Fibroblast of upper back skin (primary cell): ENCODE measurements around the gene RPL35.
A peak's percentile ranks its signal among the peaks of the same experiment; 100 is the strongest.
"Not testable (repeated sequence)": the region's sequence is repeated elsewhere in the genome, so short reads cannot be mapped to it uniquely, and the experiment has no call there.

Experiments used
- DNase-seq: peaks from one replicate; pipeline ENCODE4 v3.0.0-alpha.2; 2013

The RPL35 gene

DNA sequence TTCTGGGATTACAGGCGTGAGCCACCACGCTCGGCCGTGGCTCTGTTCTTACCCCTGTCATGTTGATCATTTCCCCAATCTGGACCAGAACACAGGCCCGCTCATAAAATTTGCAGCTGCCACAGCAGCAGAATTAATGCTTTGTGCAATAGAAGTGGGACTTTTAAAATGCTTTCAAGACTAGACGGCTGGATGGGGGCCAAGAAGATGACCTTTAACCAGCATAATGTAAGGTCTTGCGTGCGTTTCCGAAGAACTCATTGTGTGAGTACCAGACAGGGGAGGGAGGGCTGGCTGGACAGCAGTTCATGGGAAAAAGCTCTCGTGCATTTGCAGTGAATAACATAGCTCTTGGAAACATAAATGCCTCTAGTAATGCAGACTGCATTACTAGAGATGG, 12.0 kb downstream of the RPL35 start:
- DNase-seq, result peak; percentile 74

- no peak for DNase-seq
Measured at GRCh38 chr9:124846969-124847368, 14.8 kb downstream of the RPL35 start.

DNA sequence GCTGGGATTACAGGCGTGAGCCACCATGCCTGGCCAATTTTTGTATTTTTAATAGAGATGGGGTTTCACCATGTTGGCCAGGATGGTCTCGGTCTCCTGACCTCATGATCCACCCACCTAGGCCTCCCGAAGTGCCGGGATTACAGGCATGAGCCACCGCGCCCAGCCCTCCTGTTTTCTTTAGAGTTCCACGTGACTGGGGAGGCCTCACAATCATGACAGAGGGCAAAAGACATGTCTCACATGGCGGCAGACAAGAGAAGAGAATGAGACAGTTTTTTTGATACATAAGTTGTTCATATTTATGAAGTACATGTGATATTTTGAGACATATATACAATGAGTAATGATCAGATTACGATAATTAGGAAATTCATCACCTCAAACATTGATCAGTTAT, 15.3 kb downstream of the RPL35 start:
- not testable (repeated sequence) for DNase-seq

DNA sequence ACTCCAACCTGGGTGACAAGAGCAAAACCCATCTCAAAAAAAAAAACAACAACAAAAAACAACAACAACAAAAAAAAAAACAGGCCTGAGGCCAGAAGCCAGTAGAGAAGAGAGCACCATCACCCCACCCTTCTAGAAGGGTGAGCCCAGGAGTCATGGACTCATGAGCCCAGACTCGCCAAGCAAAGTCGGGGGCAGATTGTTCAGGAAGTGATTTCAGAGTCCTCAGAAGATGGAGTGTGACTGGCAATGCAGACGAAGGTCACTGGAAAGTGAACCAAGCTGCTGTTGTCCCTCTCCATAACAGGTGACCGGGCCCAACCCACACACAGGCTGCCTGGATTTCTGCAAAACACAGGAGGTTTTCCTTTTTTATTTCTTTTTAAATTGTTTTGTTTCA, 17.5 kb downstream of the RPL35 start:
- DNase-seq, result no peak

DNA sequence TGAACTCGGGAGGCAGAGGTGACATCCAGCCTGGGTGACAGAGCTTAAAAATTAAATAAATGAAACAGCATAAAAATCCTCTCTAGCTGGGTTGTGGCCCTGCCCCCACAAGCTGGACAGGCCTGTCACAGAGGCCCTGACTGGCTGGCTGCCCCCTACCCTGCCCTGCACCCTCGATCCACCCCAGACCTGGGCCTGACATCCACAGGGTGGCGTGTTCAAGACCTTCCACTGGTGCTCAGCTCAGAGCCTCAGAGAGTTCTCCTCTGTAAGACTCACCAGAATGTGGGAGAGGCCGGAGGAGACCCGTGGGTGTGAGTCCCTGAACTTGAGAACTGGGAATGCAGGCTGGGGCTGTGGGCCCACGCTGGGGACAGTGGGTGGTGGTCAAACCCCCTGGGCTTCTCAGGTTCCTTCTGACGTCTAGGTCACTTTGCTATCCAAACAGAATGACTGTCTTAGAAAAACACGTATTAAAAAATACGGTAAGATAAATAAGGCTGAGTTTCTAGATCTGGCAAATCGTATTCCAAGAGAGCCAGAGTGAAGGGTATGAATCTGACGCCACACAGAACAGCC, 18.2 kb downstream of the RPL35 start:
- DNase-seq, result no peak

- no peak for DNase-seq
Measured at GRCh38 chr9:124841075-124841821, 20.5 kb downstream of the RPL35 start.

DNA sequence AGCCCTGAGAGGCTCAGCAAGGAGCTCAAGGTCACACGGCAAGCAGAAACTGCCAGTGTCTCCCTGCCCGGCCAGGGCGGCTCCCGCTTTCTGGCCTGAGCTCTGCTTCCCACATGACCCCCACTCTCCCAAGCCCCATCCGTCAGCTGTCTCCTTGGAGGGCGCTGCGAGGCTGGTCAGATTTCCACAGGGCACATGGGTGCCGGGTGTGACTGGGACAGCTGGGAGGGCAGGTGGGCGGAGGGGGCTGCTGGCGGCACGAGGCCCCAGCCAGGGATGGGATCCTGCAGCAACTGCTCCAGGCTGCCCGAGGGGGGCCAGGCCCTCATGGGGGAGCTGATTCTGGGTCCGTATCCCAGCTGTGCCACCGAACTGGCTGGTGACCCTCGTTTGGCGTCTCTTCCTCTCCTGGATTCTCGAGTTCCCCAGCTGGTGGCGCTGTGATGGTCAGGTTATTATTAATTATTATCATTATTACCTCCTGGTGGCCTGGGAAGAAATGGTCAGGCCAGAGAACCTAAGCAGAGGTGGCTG, 21.4 kb downstream of the RPL35 start:
- no peak for DNase-seq

- DNase-seq, result no peak
Measured at GRCh38 chr9:124839612-124840299, 22.0 kb downstream of the RPL35 start.

DNA sequence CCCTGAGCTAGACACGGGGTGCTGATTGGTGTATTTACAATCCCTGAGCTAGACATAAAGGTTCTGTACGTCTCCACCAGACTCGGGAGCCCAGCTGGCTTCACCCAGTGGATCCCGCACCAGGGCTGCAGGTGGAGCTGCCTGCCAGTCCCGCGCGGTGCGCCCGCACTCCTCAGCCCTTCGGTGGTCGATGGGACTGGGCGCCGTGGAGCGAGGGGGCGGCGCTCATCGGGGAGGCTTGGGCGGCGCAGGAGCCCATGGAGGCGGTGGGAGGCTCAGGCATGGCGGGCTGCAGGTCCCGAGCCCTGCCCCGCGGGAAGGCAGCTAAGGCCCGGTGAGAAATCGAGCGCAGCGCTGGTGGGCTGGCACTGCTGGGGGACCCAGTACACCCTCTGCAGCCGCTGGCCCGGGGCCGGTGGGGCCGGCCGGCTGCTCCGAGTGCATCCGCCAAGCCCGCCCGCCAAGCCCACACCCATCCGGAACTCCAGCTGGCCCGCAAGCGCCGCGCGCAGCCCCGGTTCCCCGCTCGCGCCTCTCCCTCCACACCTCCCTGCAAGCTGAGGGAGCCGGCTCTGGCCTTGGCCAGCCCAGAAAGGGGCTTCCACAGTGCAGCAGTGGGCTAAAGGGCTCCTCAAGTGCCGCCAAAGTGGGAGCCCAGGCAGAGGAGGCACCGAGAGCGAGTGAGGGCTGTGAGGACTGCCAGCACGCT, 23.0 kb downstream of the RPL35 start:
- DNase-seq, result not testable (repeated sequence)

DNA sequence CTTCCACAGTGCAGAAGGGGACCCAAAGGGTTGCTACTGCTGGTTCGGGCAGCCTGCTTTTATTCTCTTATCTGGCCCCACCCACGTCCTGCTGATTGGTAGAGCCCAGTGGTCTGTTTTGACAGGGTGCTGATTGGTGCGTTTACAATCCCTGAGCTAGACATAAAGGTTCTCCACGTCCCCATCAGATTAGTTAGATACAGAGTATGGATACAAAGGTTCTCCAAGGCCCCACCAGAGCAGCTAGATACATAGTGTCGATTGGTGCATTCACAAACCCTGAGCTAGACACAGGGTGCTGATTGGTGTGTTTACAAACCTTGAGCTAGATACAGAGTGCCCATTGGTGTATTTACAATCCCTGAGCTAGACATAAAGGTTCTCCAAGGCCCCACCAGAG, 23.6 kb downstream of the RPL35 start:
- not testable (repeated sequence) for DNase-seq

- peak; percentile 87 for DNase-seq
Measured at GRCh38 chr9:124835026-124835557, 26.7 kb downstream of the RPL35 start.

DNA sequence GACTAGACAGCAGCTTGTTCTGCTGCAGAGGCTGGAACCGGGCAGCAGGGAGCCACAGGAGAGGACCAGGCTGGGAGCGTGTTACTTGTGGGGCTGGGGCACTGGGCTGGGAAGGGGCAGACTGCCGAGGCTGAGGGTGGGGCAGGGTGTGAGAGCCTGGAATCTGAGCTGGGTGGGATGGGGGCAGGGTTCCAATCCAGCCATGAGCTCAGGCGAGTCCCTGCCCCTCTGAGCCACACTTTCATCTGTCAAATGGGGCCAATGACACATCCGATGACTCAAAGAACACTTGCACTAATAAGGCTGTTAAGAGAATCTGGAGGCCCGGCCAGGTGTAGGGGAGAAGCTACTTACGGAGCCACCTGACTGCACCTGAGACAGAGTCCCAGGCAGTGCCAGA, 27.2 kb downstream of the RPL35 start:
- DNase-seq, result peak; percentile 61

- DNase-seq, result no peak
Measured at GRCh38 chr9:124831642-124832364, 30.0 kb downstream of the RPL35 start.

- DNase-seq, result no peak
Measured at GRCh38 chr9:124830593-124830992, 31.2 kb downstream of the RPL35 start.

- DNase-seq, result no peak
Measured at GRCh38 chr9:124829334-124829669, 32.5 kb downstream of the RPL35 start.

DNA sequence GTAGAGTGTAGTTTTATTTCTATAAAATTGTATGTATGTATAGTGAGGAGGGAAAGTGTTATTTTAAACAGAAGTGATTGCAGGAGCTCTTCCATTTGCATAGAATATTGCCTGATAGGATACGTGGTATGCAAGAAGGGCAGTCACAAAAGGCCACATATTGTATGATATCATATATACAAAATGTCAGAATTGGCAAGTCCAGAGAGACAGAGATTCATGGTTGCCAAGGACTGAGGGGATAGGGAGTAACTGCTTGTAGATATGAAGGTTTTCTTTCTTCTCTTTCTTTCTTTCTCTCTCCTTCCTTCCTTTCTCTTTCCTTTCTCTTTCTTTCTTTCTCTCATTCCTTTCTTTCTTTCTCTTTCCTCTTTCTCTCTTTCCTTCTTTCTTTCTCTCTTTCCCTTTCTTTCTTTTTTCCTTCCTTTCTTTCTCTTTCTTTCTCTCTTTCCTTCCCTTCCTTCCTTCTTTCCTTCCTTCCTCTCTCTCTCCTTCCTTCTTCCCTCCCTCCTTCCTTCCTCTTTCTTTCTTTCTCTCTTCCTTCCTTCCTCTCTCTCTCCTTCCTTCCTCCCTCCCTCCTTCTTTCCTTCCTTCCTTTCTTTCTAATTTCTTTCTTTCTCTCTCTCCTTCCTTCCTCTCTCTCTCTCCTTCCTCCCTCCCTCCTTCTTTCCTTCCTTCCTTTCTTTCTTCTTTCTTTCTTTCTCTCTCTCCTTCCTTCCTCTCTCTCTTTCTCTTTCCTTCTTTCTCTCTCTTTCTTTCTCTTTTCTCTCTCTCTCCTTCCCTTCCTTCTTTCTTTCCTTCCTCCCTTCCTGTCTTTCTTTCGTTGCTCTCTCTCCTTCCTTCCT, 33.0 kb downstream of the RPL35 start:
- no peak for DNase-seq

GRCh38 chr9:124820698-124821623, 40.8 kb downstream of the RPL35 start:
- DNase-seq, result no peak

DNA sequence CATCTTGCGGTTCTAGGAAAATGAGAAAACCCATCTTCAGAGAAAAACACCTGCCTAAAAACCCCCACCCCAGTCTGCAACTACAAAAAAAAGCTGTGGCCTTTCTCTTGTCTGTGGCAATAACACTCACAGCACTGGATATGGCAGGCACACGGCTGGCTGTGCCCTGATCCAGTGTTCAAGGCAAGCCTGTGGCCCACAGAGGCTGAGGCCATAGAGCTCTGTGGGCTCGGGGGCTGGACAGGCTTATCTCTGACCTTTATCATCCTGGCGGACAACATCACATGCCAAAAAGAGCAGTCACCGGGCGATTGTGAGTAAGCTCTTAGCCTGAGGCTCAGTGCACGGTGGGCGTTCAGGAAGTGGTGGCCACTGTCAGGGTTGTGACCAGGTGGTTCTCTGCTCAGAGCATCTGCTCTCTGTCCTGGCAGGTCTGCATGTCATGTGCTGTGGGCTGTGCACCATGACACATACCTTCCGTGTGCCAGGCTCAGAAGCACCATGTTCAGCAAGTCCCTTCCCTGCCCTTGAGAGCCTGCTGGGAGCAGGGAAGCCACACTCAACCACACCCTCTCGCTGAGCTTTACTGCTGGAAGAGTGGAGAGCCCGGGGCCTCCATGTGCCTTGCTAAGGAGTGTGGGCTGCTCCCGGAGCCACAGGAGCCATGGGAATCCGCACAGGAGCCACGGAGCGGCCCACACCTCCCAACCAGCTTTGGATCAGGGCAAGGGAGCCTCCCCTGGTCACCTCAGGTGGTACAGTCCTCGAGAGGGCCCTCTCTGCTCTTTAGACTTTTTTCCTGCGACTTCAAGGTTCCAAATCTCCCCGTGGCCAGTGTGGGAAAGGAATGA, 43.1 kb downstream of the RPL35 start:
- DNase-seq, result no peak

DNA sequence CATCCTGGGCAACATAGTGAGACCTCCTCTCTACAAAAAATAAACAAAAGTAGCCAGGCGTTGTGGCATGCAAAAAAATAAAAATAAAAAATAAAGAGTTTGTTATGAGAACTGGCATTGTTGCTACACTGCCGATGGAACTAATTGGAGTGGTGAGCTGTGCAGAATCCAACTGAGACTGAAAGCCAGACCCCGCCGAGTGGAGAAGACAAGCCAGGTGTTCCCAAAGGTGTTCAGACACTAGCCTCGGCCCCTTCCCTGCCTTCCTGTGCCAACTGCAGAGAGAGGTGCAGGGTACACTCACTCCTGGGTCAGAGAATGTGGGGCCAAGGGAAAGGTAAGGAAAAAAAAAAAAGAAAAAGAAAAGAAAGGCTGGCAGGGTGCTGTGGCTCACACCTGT, 46.2 kb downstream of the RPL35 start:
- DNase-seq, result no peak
